NCI-H345 treated with DMSO at 0.1 percent for 48 hours (cell line): ENCODE results near the gene CHTF8.
"Not testable (repeated sequence)": the region's sequence is repeated elsewhere in the genome, so short reads cannot be mapped to it uniquely, and the experiment has no call there.

Experiments used
- DNase-seq: peaks from one replicate; lab custom pipeline; 2025; ENCODE audit not compliant: unreplicated experiment; lab: John Stamatoyannopoulos, UW

The CHTF8 gene, protein sequence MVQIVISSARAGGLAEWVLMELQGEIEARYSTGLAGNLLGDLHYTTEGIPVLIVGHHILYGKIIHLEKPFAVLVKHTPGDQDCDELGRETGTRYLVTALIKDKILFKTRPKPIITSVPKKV

GRCh38 chr16:69132424-69133252 lies at the start of gene CHTF8, which contains the start of gene UTP4:
Gene CHTF8, minus strand, starts transcription at chr16:69132588. Its CDS starts 11,130 bp downstream, at chr16:69121458.
Gene UTP4, plus strand, starts transcription at chr16:69132649. Its CDS starts 811 bp downstream, at chr16:69133460.
- peak; percentile 41 for DNase-seq

- DNase-seq: no peak
Measured at GRCh38 chr16:69180011-69180338, 47.6 kb upstream of the CHTF8 start.

GRCh38 chr16:69179328-69180010 lies 47.1 kb upstream of the CHTF8 start:
- no peak for DNase-seq

DNA sequence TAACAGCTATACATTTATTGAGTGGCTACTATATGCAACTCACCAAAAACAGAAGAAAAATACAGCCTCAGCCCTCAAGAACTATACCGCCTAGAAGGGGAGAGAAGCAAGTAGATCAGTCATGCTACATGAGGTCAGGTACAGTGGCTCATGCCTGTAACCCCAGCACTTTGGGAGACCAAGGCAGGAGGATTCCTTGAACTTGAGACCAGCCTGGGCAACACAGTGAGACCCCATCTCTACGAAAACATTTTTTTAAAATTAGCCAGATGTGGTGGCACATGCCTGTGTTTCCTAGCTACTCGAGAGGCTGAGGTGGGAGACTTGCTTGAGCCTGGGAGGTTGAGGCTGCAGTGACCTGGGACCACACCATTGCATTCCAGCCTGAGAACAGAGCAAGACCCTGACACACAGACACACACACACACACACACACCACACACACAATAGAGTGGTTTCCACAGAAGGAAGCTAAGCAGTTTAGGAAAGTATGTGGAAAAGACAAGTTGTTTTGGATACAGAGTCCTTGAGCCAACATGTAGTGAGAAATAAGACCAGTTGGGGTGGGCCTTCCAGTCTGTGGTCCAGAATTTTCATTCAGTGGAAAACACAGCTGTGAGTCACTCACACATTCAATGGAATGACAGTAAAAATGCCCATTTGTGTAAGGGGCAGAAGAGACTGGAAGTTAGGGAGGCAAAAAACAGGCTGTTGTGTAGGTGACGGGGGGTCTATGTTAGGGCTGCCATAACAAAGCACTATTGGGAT lies 43.8 kb upstream of the CHTF8 start:
- no peak for DNase-seq

DNA sequence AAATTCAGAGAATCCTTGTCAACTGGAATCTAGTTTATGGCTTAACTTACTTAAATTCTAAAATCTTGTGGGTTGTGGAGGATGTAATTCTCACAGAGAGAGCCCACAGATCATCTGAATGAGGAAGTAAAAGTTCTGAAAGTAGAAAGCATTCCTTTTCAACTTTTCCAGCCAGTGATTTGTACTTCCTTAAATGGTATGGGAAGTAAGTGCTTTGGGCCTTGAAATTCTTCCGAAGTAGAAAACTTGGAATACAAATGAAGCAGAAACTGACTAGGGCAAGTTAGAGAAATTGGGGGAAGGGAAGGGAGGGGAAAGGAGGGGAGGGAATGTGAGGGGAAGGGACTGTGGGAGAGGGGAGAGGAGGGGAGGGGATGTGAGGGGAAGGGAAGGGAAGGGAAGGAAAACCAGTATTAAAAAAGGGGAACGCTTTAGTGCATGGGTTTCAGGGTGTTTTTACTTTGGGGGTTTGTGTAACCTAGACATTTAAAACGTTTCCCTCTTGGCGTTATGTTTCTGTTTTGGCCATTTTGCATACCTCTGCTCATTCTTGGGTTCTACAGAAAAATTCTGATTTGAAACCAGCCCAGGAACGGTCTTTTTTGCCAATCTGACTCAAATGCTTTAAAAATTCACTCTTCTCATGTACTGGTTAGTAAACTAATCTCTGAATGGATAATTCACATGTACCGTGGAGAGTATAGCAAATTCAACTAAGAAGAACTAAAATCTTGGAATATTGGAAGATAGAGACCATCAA lies 39.1 kb upstream of the CHTF8 start:
- DNase-seq: no peak

GRCh38 chr16:69169607-69170352 lies 37.4 kb upstream of the CHTF8 start:
- DNase-seq: no peak

- no peak for DNase-seq
Measured at GRCh38 chr16:69169051-69169450, 36.7 kb upstream of the CHTF8 start.

- DNase-seq: no peak
Measured at GRCh38 chr16:69166946-69167930, 34.9 kb upstream of the CHTF8 start.

DNA sequence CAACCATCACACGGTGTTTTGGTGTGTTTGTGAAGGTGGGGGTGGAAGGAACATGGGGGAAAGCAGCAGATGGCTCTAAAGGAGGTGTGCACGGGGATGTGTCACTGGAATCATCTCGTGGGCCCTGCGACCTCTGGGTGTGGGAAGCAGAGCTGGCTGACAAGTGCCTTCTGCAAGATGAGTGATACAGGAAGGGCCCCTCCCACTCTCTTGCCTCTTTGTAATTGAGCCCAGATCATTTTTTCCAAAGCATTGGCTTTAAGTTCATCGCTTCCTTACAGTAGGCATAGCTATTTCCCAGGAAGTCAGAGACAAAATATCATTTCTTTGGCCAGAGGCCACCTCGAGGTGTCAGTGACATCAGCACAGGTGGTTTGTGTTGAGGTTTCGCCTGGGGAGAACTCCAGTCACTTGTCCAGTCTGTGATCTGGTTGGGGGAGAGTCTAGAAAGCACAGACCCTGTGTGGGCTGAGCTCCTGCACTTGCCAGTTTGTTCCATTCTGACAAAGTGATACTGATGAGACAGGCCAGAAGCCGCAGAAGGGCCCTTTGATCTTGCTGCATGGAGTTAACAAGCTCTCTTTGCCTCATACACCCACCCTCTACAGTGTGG lies 33.9 kb upstream of the CHTF8 start:
- DNase-seq: no peak

DNA sequence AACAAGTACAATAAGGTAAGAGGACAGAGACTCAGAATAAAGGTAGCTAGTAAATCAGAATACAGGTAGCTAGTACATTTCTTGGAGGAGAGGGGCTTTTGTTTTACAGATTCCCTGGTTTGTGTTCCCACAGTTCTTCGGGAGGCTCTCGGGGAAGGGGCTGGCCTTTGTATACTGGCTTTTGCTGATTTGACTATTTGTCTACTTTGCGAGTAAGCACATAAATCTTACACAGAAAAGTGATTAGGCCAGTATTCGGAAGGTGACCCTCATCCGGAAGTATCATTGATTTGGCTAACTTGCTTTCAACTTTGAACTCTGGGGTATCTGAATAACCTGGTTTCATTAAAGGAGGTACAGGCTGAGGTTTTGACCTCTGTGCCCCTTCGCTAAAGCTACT lies 33.2 kb upstream of the CHTF8 start:
- DNase-seq: no peak

DNA sequence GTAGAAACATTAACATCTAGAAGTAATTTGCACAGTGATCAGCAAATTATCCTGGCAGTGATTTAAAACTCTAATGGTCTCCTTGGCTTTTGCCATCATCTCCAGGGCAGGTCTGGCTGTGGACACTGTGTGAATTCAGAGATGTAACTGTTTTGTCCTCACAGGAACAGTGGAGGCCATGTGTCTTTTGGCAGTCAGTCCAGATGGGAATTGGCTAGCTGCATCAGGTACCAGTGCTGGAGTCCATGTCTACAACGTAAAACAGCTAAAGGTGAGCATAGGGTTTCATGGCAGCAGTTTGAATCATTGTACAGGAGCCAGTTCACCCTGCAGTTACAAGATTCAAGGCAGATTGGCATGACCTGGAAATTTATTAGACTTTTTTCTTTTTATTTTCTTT lies 27.8 kb upstream of the CHTF8 start:
- no peak for DNase-seq

DNA sequence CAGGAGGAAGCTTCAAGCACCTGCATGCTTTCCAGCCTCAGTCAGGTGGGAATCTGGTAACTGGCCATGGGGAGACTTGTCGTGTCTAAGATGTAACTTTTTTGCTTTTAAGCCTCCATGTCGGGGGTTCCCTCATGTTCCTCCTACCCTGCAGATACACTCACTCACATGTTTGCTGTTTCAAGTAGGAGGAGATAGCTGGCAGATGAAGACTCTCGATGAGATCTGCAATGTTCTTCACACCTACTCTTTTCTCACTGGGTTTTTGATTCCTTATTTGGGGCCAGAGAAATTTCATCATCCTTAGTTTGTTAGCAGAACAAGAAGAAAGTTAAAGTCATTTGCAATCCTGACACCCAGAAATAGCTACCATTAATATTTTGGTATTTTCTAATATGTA lies 24.8 kb upstream of the CHTF8 start:
- DNase-seq: no peak

GRCh38 chr16:69150146-69150865 lies 17.9 kb upstream of the CHTF8 start:
- DNase-seq: peak; percentile 32

DNA sequence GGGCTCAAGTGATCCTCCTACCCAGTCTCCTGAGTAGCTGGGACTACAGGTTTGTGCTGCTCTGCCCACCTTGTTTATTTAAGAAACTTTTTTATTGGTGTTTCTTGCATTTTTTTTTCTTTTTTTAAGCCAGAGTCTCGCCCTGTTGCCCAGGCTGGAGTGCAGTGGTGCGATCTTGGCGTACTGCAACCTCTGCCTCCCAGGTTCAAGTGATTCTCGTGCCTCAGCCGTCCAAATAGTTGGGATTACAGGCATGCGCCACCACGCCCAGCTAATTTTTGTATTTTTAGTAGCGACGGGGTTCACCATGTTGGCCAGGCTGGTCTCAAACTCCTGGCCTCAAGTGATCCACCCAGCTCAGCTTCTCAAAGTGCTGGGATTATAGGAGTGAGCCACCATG lies 17.2 kb upstream of the CHTF8 start:
- not testable (repeated sequence) for DNase-seq

GRCh38 chr16:69145658-69146057 lies 13.3 kb upstream of the CHTF8 start:
- DNase-seq: no peak

GRCh38 chr16:69143116-69143515 lies 10.7 kb upstream of the CHTF8 start:
- DNase-seq: no peak

DNA sequence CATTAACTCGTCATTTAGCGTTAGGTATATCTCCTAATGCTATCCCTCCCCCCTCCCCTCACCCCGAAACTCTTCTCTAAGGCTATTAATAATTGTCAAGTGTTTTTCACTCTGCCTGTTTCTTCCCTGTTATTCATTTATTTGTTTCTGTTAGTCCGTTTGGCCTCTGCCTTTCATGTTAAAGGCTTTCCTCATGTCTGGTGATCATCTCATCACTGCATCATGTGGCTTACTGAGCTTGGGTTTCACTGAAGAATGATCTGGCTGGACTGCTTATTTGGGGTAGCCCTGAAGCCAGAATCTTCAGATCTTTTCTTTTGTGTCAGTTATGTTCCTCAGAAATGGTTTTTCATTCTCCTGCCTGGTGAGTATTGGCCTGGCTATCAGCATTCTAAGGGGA lies 9.5 kb upstream of the CHTF8 start:
- no peak for DNase-seq

DNA sequence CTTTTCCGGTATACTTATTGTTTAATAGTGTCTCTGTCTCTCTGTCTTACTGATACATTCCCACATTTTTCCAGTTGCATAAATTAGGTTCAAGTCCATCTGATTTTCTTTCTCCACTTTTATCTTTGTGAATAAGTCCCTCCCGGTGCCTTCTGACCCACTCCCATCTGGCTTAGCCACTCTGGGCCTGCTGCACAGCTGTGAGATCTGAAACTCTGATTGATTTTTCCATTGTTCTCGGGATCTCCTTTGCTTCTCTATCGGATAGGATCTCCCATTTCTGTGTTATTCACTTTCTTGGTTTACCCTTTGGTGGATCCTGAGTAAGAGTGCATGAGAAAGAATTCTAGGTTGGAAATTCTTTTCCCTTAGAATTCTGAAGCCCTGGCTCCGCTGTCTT lies 8.6 kb upstream of the CHTF8 start:
- DNase-seq: no peak
